Stomach (tissue), 9 donors: Measurements from ENCODE around the gene IRF2BP2. TPM values are rescaled to one million over a fixed set of nuclear protein-coding genes. Genes with fewer than 3 reads are reported as not detected.
A peak's percentile ranks its signal among the peaks of the same experiment; 100 is the strongest.

Source experiments
- DNase-seq, 2 donors: peaks; one replicate each; pipeline versions ENCODE4 v3.0.0 to v3.0.0-alpha.2; 2013 to 2019
- H3K27ac ChIP-seq, 5 donors: fragments of 200-600 bp in 4 of 5; sonication (generic) in 4 of 5; one replicate each; pipeline ENCODE4 v1.5.1; 2013 to 2019; ENCODE audit warnings: mild to moderate bottlenecking in 1 of 5, moderate library complexity in 1 of 5
- H3K27me3 ChIP-seq, 3 donors: fragments of 200-600 bp; sonication (generic); one replicate each; pipeline ENCODE4 v1.5.1; 2017 to 2019; ENCODE audit warnings: mixed run types in 1 of 3
- H3K36me3 ChIP-seq, 4 donors: fragments of 200-600 bp; sonication (generic); 1 replicate in 3 of 4; 2 replicates in 1 of 4; pipeline ENCODE4 v1.5.1; 2016 to 2019
- H3K4me1 ChIP-seq, 4 donors: fragments of 200-600 bp; sonication (generic); one replicate each; pipeline ENCODE4 v1.5.1; 2016 to 2019
- H3K4me3 ChIP-seq, 4 donors: fragments of 200-600 bp; sonication (generic) in 3 of 4; one replicate each; pipeline ENCODE4 v1.5.1; 2016 to 2019; ENCODE audit warnings: mild to moderate bottlenecking in 1 of 4
- H3K9me3 ChIP-seq, 4 donors: fragments of 200-600 bp; sonication (generic); one replicate each; pipeline ENCODE4 v1.5.1; 2016 to 2019
- EP300 ChIP-seq: sonication (generic); formaldehyde crosslinking; IDR thresholded peaks from one replicate; pipeline ENCODE4 v1.6.1; 2017; ENCODE audit warnings: antibody characterized with exemption
- POLR2A ChIP-seq, 4 donors: fragments of 450-650 bp; IDR thresholded peaks; one replicate each; pipeline ENCODE4 v1.6.1; 2016; ENCODE audit warnings: antibody characterized with exemption in 4 of 4, control low read depth in 2 of 4, mild to moderate bottlenecking in 1 of 4, moderate library complexity in 1 of 4
- POLR2AphosphoS5 ChIP-seq, 3 donors: sonication (generic); formaldehyde crosslinking; IDR thresholded peaks; one replicate each; pipeline ENCODE4 v1.6.1; 2016; ENCODE audit warnings: antibody characterized with exemption in 3 of 3
- WGBS, 5 donors: extraction: QIAGEN DNeasy Blood & Tissue Kit in 3 of 5; methylation state at CpG; one replicate each; pipeline versions ENCODE4 v1.1.5 to v1.1.7; 2013 to 2018; 5-methylcytosine and 5-hydroxymethylcytosine counted together
- intact Hi-C: fragments of 100-400 bp; cut with DNase I; formaldehyde crosslinking; loops from one replicate; pipeline ENCODE4 v1.15.1; 2023; ENCODE audit warnings: low total_unique reads
- polyA plus RNA-seq, 3 donors: library from polyadenylated mRNA; stranded (reverse); fragments of 200-250 nt; gene quantifications; one replicate each; pipeline ENCODE4 v1.2.3, GENCODE V29; 2013
- total RNA-seq, 5 donors: library from RNA; depleted of rRNA; stranded (reverse); fragments of >200 nt; gene quantifications; one replicate each; pipeline versions ENCODE4 v1.1.0 to v1.2.3, GENCODE V29; 2014 to 2016
- TF ChIP-seq, protein P1 (sequence below), 7 experiments: fragments of 450-650 bp in 4 of 7; fragments of 200-600 bp in 3 of 7; sonication (generic) in 3 of 7; IDR thresholded peaks; one replicate each; pipeline ENCODE4 v1.5.1; 2016 to 2019; ENCODE audit warnings: antibody characterized with exemption in 7 of 7, control low read depth in 2 of 7, mild to moderate bottlenecking in 1 of 7
- donor health status: healthy with polysubstance abuse.
- donor health status: Bipolar disorder and iron deficiency.
- donor health status: healthy.

Gene IRF2BP2
- total and polyA plus RNA-seq, 8 donors: 39.6 to 218 (median 63.1) TPM

GRCh38 chr1:234617131-234617985, 7.4 kb upstream of the IRF2BP2 start:
- 80 to 88% (median 85%) methylated on average over 14 of the region's 14 CpGs for WGBS, 5 donors
- peak overlapping the region in 2 of 5 donors; percentile 99 to 100 for H3K27ac ChIP-seq
- TF ChIP-seq, protein P1, sequence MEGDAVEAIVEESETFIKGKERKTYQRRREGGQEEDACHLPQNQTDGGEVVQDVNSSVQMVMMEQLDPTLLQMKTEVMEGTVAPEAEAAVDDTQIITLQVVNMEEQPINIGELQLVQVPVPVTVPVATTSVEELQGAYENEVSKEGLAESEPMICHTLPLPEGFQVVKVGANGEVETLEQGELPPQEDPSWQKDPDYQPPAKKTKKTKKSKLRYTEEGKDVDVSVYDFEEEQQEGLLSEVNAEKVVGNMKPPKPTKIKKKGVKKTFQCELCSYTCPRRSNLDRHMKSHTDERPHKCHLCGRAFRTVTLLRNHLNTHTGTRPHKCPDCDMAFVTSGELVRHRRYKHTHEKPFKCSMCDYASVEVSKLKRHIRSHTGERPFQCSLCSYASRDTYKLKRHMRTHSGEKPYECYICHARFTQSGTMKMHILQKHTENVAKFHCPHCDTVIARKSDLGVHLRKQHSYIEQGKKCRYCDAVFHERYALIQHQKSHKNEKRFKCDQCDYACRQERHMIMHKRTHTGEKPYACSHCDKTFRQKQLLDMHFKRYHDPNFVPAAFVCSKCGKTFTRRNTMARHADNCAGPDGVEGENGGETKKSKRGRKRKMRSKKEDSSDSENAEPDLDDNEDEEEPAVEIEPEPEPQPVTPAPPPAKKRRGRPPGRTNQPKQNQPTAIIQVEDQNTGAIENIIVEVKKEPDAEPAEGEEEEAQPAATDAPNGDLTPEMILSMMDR (IDR thresholded peaks at IDR 0.05): no peak
- TF ChIP-seq POLR2AphosphoS5 (IDR thresholded peaks at IDR 0.05) (no peak), EP300 (no peak), POLR2A (IDR thresholded peaks at IDR 0.05) (no peak)
- DNase-seq: no peak
- H3K27me3 ChIP-seq: no peaks in the 10 kb centered on the region
- no peaks in the 10 kb centered on the region for H3K36me3 ChIP-seq
- no peak overlapping the region for H3K4me3 ChIP-seq
- H3K9me3 ChIP-seq: no peaks in the 10 kb centered on the region
- H3K4me1 ChIP-seq: peaks cover 22 to 85% (median 46%) of the 10 kb centered on the region in 4 donors
- intact Hi-C loops: loop anchor here (10.0 kb wide), 1 partner anchor 107 kb away; no protein-coding TSS in a partner anchor

DNA sequence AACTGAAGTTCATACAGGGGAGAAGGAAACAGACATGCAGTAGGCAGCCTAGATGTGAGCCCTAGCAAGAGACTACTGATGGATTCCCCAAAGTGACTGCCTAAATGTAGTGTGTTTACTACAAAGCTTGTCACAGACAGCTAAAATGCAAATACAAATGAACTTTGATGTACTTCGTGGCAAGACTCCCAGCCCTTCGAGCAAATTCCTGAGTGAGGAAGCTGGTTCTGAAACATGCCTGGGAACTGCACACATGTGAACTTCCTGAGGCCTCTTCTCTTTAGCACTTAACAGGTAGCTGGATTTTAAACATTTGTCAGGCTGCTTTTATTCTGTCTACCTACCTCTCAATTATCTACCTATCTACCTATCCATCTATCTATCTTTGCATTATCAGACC, 6.7 kb upstream of the IRF2BP2 start:
- H3K36me3 ChIP-seq: no peaks in the 10 kb centered on the region
- intact Hi-C loops: loop anchor here (10.0 kb wide), 1 partner anchor 108 kb away; no protein-coding TSS in a partner anchor
- H3K9me3 ChIP-seq: no peaks in the 10 kb centered on the region

GRCh38 chr1:234614081-234614489, 4.1 kb upstream of the IRF2BP2 start:
- Histone ChIP-seq H3K27me3 (no peaks in the 10 kb centered on the region), H3K9me3 (no peaks in the 10 kb centered on the region), H3K27ac (peak overlapping the region in 4 of 5 donors; percentile 96 to 100 (median 100)), H3K36me3 (peaks cover 0 to under 1% (median 0%) of the 10 kb centered on the region in 4 donors), H3K4me1 (peaks cover 32 to 69% (median 51%) of the 10 kb centered on the region in 4 donors), H3K4me3 (no peak overlapping the region)
- 10 to 30% (median 20%) methylated on average over 2 of the region's 2 CpGs for WGBS, 5 donors
- TF ChIP-seq, protein P1 (IDR thresholded peaks at IDR 0.05): no peak
- TF ChIP-seq POLR2AphosphoS5 (IDR thresholded peaks at IDR 0.05): no peak
- TF ChIP-seq EP300: no peak
- intact Hi-C loops: loop anchor here (10.0 kb wide), 1 partner anchor 111 kb away; no protein-coding TSS in a partner anchor
- DNase-seq: no peak

More for the DNA sequence above, 6.7 kb upstream of the IRF2BP2 start:
- Histone ChIP-seq H3K27me3 (no peaks in the 10 kb centered on the region), H3K27ac (peak overlapping the region in 3 of 5 donors; percentile 18 to 100 (median 99)), H3K4me3 (no peak overlapping the region), H3K4me1 (peaks cover 29 to 86% (median 50%) of the 10 kb centered on the region in 4 donors)
- TF ChIP-seq, protein P1 (IDR thresholded peaks at IDR 0.05): no peak
- TF ChIP-seq EP300 (no peak), POLR2A (IDR thresholded peaks at IDR 0.05) (no peak), POLR2AphosphoS5 (IDR thresholded peaks at IDR 0.05) (no peak)
- 7 to 18% (median 10%) methylated on average over 2 of the region's 2 CpGs for WGBS, 5 donors
- DNase-seq: peak in 1 of 2 donors; percentile 62

DNA sequence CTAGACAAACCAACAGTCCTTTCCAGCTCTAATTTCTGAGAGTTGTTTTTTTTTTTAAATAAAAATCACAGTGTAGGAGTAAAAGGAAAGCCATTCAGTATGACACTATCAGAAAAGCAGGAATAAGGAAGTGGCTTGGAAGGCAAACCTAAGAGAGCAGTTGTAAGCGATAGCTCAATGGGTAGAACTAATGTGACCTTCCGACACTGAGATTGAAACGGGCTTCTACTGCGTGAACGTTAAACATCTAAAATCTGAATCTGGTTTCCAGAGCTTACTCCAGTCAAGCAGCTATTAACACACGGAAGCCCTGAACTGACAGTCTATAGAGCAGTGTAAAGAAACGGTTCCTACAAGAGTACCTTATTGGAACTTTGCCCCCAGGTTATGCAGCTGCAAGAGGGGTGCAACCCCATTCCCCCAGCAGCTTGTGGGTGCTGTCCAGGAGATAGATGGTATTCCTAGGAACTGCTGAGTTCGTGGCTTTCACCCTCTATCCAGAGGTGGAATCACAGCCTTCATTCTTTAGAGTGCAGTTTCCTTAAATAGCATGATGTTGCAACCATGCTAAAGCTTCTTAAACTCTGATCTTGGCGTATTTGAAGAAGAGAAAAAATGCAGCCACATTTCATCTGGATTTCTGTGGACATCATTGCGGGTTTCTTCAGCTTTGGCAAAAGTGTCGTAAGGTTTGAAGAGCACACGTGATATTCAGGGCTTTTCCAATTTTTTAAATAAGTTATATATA, 3.3 kb upstream of the IRF2BP2 start:
- peak in 1 of 2 donors; percentile 76 for DNase-seq
- intact Hi-C loops: loop anchor here (10.0 kb wide), 1 partner anchor 111 kb away; no protein-coding TSS in a partner anchor
- Histone ChIP-seq H3K4me3 (peak overlapping the region; percentile 0 to 23 (median 12)), H3K27me3 (no peaks in the 10 kb centered on the region), H3K27ac (peak overlapping the region; percentile 96 to 100 (median 99)), H3K9me3 (no peaks in the 10 kb centered on the region), H3K36me3 (peaks cover 0 to 7% (median 2%) of the 10 kb centered on the region in 4 donors), H3K4me1 (peaks cover 28 to 61% (median 47%) of the 10 kb centered on the region in 4 donors)
- TF ChIP-seq POLR2AphosphoS5 (IDR thresholded peaks at IDR 0.05) (peak in 1 of 3 donors; percentile 73), EP300 (peak; percentile 38), POLR2A (IDR thresholded peaks at IDR 0.05) (no peak)
- TF ChIP-seq, protein P1 (IDR thresholded peaks at IDR 0.05): no peak
- WGBS, 5 donors: 7 to 12% (median 11%) methylated on average over 12 of the region's 12 CpGs
